ENCODE results near the gene NOL4L. TPM values are rescaled to one million over a fixed set of nuclear protein-coding genes. Genes with fewer than 3 reads are reported as not detected.

Gene NOL4L
- total RNA-seq, 1 donor from 2014 or later = 13.2 TPM

DNA sequence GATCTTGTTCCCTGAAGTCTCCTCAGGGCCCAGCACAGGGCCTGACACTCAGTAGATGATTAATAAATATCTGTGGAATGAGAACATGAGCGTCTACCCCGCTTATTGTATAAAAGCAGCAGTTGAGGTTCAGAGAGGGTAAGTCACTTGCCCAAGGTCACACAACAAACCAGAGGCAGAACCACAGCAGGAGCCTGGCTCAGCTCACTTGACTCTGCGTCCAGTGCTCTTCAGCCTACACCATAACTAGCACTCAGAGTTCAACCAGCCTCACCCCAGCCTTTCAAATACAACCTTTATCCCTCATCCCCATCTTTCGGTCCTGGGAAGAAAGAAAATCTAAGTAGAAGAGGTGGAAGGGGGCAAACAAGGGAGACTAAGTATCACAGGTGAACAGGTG is 24.9 kb upstream of the NOL4L start:
- no peaks in the 10 kb centered on the region for H3K4me1 Mint-ChIP-seq (ENCODE audit: low read depth)
- DNase-seq (ENCODE audit: low spot score) = no peak
- H3K27me3 Mint-ChIP-seq (ENCODE audit: low read depth) = peaks cover 5% of the 10 kb centered on the region
- H3K27ac Mint-ChIP-seq = no peak overlapping the region
- H3K36me3 Mint-ChIP-seq (ENCODE audit: low read depth) = no peaks in the 10 kb centered on the region
- intact Hi-C loops (cut with micrococcal nuclease) = no loop called here
- no peak overlapping the region for H3K4me3 Mint-ChIP-seq (ENCODE audit: low read depth)
- no peaks in the 10 kb centered on the region for H3K9me3 Mint-ChIP-seq

DNA sequence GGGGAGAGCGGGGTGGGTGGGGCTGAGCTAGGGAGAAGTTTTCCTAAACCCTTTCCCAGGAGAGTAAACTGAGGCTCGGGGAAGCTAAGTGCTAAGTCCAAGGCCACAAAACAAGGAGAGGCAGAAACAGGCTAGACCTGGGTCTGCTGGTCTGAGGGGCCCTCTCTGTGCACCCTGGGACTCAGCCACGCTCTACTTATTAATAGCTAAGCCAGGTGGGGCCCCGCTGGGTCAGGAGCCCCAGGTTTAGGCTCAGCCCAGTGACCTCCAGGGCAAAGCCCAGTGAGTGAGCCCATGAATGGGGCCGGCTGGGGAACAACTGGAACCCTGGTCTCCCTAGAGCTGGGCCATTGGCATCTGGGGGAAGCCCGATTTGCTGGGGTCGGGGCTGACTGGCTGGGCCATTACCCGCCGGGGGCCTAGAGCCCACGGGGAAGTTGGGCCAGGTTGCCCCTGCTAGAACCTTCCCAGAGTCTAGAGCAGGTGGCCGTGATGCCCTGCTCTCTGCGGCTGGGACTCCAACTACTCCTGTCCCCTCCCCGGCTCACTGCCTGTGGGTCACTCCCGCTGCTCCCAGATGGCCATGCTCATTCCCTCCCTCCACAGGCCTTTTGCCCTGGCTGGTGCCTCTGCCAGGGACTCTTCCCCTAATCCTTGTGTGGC is 24.1 kb upstream of the NOL4L start:
- intact Hi-C loops (cut with micrococcal nuclease) = no loop called here
- Mint-ChIP-seq H3K27ac (no peak overlapping the region), H3K4me1 (ENCODE audit: low read depth) (no peaks in the 10 kb centered on the region), H3K36me3 (ENCODE audit: low read depth) (no peaks in the 10 kb centered on the region), H3K9me3 (no peaks in the 10 kb centered on the region), H3K4me3 (ENCODE audit: low read depth) (no peak overlapping the region), H3K27me3 (ENCODE audit: low read depth) (peaks cover 2% of the 10 kb centered on the region)
- no peak for DNase-seq (ENCODE audit: low spot score)

DNA sequence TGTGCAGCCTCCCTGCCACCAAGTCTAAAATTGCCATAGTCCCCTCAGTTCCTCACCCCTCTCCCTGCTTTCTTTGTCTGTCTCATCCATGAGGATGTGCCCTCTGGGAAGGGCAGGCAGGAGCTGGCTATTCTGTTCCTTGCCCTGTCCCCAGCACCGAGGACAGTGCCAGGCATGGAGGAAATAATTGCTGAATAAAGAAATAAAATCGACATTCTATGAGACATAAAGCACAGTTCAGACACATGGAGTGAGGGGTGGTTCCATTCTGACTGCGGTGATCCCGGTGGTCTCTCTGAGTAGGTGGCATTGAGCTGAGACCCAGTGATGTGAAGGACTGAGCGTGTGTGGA is 23.5 kb upstream of the NOL4L start:
- H3K4me1 Mint-ChIP-seq (ENCODE audit: low read depth) = no peaks in the 10 kb centered on the region
- H3K4me3 Mint-ChIP-seq (ENCODE audit: low read depth) = no peak overlapping the region
- H3K27me3 Mint-ChIP-seq (ENCODE audit: low read depth) = peaks cover 2% of the 10 kb centered on the region
- no peaks in the 10 kb centered on the region for H3K9me3 Mint-ChIP-seq
- no peak for DNase-seq (ENCODE audit: low spot score)
- no peak overlapping the region for H3K27ac Mint-ChIP-seq
- intact Hi-C loops (cut with micrococcal nuclease) = no loop called here
- H3K36me3 Mint-ChIP-seq (ENCODE audit: low read depth) = no peaks in the 10 kb centered on the region

DNA sequence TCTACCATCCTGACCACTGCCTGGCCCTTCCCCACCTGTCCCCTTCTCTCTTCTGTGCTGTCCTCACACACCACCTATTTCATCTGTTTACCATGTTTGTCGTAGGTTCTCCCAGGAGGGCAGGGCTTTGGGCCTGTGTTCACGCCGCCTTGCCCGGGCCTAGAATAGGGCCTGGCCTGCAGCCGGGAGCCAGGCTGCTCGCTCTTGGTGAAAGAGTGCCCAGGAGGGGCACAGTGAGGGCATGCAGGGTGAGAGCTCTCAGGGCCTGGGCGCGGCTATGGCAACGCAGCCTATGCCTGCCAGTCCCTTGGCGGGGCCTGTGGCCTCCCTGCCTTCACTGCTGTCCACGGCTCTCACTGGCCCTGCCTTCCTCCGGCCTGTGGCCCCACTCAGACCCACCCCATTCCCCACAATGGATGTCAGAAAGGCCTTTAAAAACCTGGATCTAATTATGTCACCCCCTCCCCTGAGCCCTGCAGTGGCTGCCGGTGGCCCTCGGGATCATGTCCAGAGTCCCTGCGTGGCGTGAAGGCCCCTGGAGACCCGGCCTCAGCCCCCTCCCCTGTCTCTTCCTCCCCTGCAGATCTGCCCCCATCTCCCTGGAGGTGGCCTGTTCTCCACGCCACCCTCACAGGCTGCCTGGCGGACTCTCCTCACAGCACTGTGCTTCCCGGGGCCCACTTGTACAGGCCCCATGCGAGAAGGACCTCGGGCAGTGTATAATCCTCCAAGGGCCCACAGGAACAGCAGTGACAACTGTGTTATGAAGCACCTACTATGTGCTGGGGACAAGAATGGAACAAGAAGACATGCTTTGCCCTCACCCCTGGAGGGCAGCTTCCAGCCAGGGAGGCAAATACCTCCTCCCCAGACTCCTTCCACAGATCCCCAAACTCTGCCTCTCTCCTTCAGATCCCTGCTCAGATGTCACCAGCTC is 22.9 kb upstream of the NOL4L start:
- H3K4me1 Mint-ChIP-seq (ENCODE audit: low read depth) = no peaks in the 10 kb centered on the region
- no peaks in the 10 kb centered on the region for H3K36me3 Mint-ChIP-seq (ENCODE audit: low read depth)
- intact Hi-C loops (cut with micrococcal nuclease) = no loop called here
- no peak overlapping the region for H3K4me3 Mint-ChIP-seq (ENCODE audit: low read depth)
- no peak overlapping the region for H3K27ac Mint-ChIP-seq
- no peaks in the 10 kb centered on the region for H3K9me3 Mint-ChIP-seq
- H3K27me3 Mint-ChIP-seq (ENCODE audit: low read depth) = peaks cover 2% of the 10 kb centered on the region
- no peak for DNase-seq (ENCODE audit: low spot score)

DNA sequence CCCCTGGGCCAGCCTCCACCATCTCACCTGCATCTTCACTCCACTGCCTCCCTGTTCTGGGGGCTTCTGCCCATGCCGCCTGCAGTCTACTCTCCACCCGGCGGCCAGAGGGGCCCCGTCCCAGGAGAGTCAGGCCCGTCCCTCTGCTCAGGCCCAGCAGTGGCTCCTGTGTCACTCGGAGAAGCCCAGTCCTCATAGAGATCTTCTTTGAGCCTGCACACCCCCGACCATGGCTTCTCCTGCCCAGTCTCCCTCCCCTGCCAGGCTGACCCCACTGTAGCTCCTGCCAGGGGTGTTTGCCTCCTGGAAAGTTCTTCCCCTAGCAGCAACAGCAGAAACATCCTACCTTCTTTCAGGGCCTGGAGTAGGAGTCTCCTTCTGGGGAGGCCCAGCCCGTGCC is 22.2 kb upstream of the NOL4L start:
- Mint-ChIP-seq H3K36me3 (ENCODE audit: low read depth) (no peaks in the 10 kb centered on the region), H3K27me3 (ENCODE audit: low read depth) (peaks cover 2% of the 10 kb centered on the region), H3K4me1 (ENCODE audit: low read depth) (no peaks in the 10 kb centered on the region), H3K9me3 (no peaks in the 10 kb centered on the region), H3K27ac (no peak overlapping the region), H3K4me3 (ENCODE audit: low read depth) (no peak overlapping the region)
- no peak for DNase-seq (ENCODE audit: low spot score)
- intact Hi-C loops (cut with micrococcal nuclease) = no loop called here

DNA sequence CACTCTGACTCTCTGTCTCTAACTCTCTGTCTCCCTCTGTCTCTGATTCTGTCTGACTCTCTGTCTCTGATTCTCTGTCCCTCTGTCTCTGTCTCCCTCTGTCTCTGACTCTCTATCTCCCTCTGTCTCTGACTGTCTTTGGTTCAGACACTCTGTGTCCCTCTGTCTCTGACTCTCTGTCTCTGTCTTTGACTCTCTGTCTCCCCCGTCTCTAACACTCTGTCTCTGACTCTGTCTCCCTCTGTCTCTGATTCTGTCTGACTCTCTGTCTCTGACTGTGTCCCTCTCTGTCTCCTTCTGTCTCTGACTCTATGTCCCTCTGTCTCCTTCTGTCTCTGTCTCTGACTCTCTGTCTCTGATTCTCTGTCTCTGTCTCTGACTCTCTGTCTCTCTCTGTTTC is 21.7 kb upstream of the NOL4L start:
- no peaks in the 10 kb centered on the region for H3K9me3 Mint-ChIP-seq
- no peak overlapping the region for H3K4me3 Mint-ChIP-seq (ENCODE audit: low read depth)
- no peak for DNase-seq (ENCODE audit: low spot score)
- H3K27ac Mint-ChIP-seq = no peak overlapping the region
- H3K27me3 Mint-ChIP-seq (ENCODE audit: low read depth) = peaks cover 2% of the 10 kb centered on the region
- no peaks in the 10 kb centered on the region for H3K36me3 Mint-ChIP-seq (ENCODE audit: low read depth)
- no peaks in the 10 kb centered on the region for H3K4me1 Mint-ChIP-seq (ENCODE audit: low read depth)
- intact Hi-C loops (cut with micrococcal nuclease) = no loop called here

DNA sequence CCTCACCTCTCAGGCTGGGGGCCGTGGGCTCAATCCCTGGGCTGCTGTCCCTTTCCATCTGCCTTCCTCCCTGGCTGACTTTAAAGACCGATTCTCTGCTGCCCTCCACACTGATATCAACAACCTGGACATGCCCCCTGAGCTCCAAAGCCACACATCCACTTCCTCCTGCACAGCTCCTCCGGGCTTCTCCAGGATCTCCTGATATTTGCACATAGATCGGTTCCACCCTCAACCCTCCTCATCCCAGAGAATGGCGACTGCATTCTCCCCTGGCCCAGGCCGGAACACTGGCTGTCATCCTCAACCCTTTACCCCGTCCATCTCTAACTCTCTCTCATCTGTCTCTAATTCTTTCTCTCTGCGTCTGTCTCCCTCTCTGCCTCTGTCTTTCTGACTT is 21.0 kb upstream of the NOL4L start:
- DNase-seq (ENCODE audit: low spot score) = no peak
- no peaks in the 10 kb centered on the region for H3K36me3 Mint-ChIP-seq (ENCODE audit: low read depth)
- no peak overlapping the region for H3K27ac Mint-ChIP-seq
- H3K4me3 Mint-ChIP-seq (ENCODE audit: low read depth) = no peak overlapping the region
- H3K4me1 Mint-ChIP-seq (ENCODE audit: low read depth) = no peaks in the 10 kb centered on the region
- peaks cover 2% of the 10 kb centered on the region for H3K27me3 Mint-ChIP-seq (ENCODE audit: low read depth)
- no peaks in the 10 kb centered on the region for H3K9me3 Mint-ChIP-seq
- intact Hi-C loops (cut with micrococcal nuclease) = no loop called here

DNA sequence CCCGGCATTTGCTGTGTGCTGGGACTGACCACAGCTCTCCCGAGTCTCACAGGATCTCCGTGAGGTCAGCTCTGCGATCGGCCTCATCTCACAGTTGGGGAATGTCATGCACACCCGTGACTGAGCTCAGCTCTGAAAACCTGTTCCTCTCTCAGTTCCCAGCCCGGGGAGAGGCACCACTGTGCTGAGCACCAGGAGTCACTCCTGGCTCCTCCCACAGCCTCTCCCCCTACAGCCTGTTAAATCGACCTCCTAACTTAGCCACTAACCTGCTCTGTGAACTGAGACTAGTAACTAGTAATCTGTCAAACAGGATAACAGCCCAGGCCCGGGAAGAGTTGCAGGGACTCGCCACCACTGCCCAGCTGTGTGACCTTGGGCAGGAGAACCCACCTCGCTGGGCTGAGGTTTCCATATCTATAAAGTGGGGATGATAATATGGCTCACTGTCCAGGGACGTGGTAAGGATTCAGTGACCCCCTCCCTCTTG is 20.1 kb upstream of the NOL4L start:
- Mint-ChIP-seq H3K27me3 (ENCODE audit: low read depth) (peaks cover 2% of the 10 kb centered on the region), H3K4me3 (ENCODE audit: low read depth) (no peak overlapping the region), H3K9me3 (no peaks in the 10 kb centered on the region), H3K36me3 (ENCODE audit: low read depth) (no peaks in the 10 kb centered on the region), H3K4me1 (ENCODE audit: low read depth) (no peaks in the 10 kb centered on the region), H3K27ac (no peak overlapping the region)
- intact Hi-C loops (cut with micrococcal nuclease) = no loop called here
- DNase-seq (ENCODE audit: low spot score) = no peak

DNA sequence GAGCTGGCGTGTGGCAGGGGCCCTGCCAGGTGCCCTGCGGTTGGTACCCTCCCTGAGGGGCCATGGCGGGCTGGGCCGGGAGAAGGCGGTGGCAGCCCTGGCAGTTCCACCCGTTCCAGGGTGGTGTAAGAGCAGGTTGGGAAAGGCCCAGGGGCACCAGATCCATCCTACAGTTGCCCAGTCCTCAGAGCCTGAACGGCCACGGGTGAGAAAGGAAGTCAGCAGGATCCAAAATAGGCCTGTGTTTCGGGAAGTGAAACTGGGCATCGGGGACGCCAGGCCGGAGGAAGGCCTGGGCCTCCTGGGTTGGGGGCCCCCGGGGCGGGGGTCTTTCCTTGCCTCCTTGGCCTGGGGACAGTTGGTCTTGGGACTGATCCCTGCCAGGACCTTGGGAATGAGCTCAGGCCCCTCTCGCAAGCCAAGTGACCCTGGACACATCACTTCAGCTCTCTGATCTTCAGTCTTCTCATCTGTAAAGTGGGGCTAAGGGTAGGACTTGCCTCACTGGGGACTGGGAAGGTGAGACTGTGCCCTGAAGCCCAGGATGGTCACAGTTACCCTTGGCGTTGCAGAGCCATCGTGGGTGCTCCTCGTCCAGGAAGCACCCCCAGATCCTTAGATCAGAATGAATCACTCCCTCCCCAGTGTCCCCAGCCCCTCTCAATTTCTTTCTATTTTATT is 18.1 kb upstream of the NOL4L start:
- Mint-ChIP-seq H3K27ac (no peak overlapping the region), H3K36me3 (ENCODE audit: low read depth) (no peaks in the 10 kb centered on the region), H3K9me3 (no peaks in the 10 kb centered on the region), H3K4me3 (ENCODE audit: low read depth) (no peak overlapping the region), H3K27me3 (ENCODE audit: low read depth) (peaks cover 2% of the 10 kb centered on the region), H3K4me1 (ENCODE audit: low read depth) (no peaks in the 10 kb centered on the region)
- intact Hi-C loops (cut with micrococcal nuclease) = no loop called here
- DNase-seq (ENCODE audit: low spot score) = no peak

DNA sequence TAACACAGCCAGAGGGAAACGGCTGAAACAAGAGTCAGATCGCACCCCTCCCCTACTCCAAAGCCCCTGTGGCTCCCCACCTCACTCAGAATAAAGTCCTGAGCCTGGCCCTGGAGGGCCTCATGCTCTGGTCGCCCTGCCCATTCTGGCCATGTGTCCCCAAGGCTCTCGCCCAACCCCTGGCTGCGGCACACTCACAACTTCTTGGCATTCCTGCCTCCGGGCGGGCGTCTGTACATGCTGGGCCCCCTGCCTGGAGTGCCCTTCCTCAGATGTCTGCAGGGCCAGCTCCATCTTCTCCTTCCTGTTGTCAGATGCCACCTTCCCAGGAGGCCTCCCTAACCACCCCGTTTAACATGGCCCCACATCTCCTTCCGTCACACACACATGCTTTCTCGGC is 17.1 kb upstream of the NOL4L start:
- H3K27me3 Mint-ChIP-seq (ENCODE audit: low read depth) = no peaks in the 10 kb centered on the region
- H3K36me3 Mint-ChIP-seq (ENCODE audit: low read depth) = no peaks in the 10 kb centered on the region
- intact Hi-C loops (cut with micrococcal nuclease) = no loop called here
- no peak for DNase-seq (ENCODE audit: low spot score)
- no peak overlapping the region for H3K4me3 Mint-ChIP-seq (ENCODE audit: low read depth)
- no peak overlapping the region for H3K27ac Mint-ChIP-seq
- no peaks in the 10 kb centered on the region for H3K9me3 Mint-ChIP-seq
- H3K4me1 Mint-ChIP-seq (ENCODE audit: low read depth) = no peaks in the 10 kb centered on the region

DNA sequence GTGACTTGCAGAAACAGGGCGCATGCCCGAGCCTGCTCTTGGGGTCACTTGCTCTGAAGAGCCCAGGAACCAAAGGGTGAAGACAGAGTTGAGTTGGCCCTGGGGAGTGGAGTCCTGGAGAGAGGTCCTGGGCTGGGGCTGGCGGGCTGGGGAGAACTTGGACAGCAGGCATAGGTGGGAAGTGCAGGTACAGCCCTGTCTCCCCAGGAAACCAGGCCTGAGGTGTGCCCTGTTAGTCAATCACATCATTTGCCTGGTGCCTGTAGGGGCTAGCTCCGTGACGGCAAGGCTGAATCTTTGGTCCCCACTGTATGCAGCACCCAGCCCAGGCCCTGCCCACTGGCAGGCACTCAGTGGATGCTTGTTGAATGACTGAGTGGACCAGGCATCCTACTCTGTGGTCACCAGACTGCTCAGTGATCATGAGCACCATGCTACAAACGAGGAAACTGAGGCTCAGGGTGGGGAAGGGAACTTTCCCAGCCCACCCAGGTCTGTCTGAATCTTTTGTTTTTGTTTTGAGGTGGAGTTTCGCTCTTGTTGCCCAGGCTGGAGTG is 15.6 kb upstream of the NOL4L start:
- intact Hi-C loops (cut with micrococcal nuclease) = no loop called here
- no peaks in the 10 kb centered on the region for H3K27me3 Mint-ChIP-seq (ENCODE audit: low read depth)
- no peaks in the 10 kb centered on the region for H3K4me1 Mint-ChIP-seq (ENCODE audit: low read depth)
- H3K27ac Mint-ChIP-seq = no peak overlapping the region
- no peaks in the 10 kb centered on the region for H3K36me3 Mint-ChIP-seq (ENCODE audit: low read depth)
- DNase-seq (ENCODE audit: low spot score) = no peak
- no peaks in the 10 kb centered on the region for H3K9me3 Mint-ChIP-seq
- no peak overlapping the region for H3K4me3 Mint-ChIP-seq (ENCODE audit: low read depth)

DNA sequence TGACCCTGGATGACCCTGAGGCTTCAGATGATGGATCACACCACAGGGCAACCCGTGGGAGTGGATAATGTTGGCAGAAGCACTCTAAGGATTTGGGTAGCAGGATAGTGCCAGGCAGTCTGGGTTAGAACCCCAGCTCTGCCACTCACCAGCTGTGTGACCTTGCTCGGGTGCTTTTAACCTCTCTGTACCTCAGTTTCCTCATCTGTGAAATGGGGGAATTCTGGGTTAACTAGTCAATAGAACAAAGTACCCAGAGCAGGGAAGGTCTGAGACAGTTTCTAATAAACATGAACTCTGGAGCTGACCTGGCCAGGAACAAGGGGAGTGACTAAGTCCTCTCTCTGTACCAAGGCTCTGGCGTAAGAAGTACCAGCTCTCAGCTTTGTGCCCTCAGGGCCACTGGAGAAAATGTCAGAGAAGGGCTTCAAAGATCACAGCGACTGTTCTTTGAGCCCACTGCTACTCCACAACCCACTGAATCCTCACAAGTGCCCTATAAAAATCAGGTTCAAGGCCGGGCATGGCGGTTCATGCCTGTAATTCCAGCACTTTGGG is 14.7 kb upstream of the NOL4L start:
- no peaks in the 10 kb centered on the region for H3K27me3 Mint-ChIP-seq (ENCODE audit: low read depth)
- DNase-seq (ENCODE audit: low spot score) = no peak
- no peaks in the 10 kb centered on the region for H3K9me3 Mint-ChIP-seq
- intact Hi-C loops (cut with micrococcal nuclease) = no loop called here
- no peak overlapping the region for H3K4me3 Mint-ChIP-seq (ENCODE audit: low read depth)
- H3K4me1 Mint-ChIP-seq (ENCODE audit: low read depth) = no peaks in the 10 kb centered on the region
- no peaks in the 10 kb centered on the region for H3K36me3 Mint-ChIP-seq (ENCODE audit: low read depth)
- H3K27ac Mint-ChIP-seq = no peak overlapping the region

Measured in activated T-helper 2 cell treated with anti-CD3 and anti-CD28 coated beads, Interferon-gamma antibody, Interleukin-2, Interleukin-4, amounts not matched to agents 10 μg/mL and 5 μg/mL and 100 μg/mL, durations not matched to agents 14 hours and 24 hours and 36 hours (primary cell).